OCI-LY3 (cell line): ENCODE measurements around the gene BMP10.

ENCODE experiments used
- H2AFZ ChIP-seq: fragments of 200-600, 300-600 bp; shearing (Covaris generic); 2 replicates; pipeline ENCODE4 v1.6.0; 2014; ENCODE audit warnings: antibody characterized with exemption, low read depth, low read length
- H3K27ac ChIP-seq: fragments of 200-600, 300-600 bp; sonication (generic); 2 replicates; pipeline ENCODE4 v1.5.1; 2014; ENCODE audit warnings: mild to moderate bottlenecking, low read length, moderate library complexity, mixed read lengths
- H3K27me3 ChIP-seq: fragments of 200-600, 300-600 bp; sonication (generic); 2 replicates; pipeline ENCODE4 v1.6.1; 2014; ENCODE audit warnings: low read depth, low read length, mixed read lengths
- H3K36me3 ChIP-seq: fragments of 200-600, 300-600 bp; sonication (generic); replicated peaks from 2 replicates; pipeline ENCODE3; 2014; ENCODE audit warnings: low read depth, low read length, mixed read lengths
- H3K4me1 ChIP-seq: fragments of 300-600, 200-600 bp; sonication (generic); 2 replicates; pipeline ENCODE4 v1.6.1; 2014; ENCODE audit warnings: low read length, mixed read lengths
- H3K4me2 ChIP-seq: fragments of 200-600, 300-600 bp; sonication (generic); 2 replicates; pipeline ENCODE4 v1.6.1; 2014; ENCODE audit warnings: low read length, mixed read lengths
- H3K4me3 ChIP-seq: fragments of 300-600, 200-600 bp; sonication (generic); 2 replicates; pipeline ENCODE4 v1.5.1; 2014; ENCODE audit warnings: antibody characterized with exemption, mild to moderate bottlenecking, low read length, moderate library complexity
- H3K79me2 ChIP-seq: fragments of 300-600, 200-600 bp; shearing (Covaris generic); 2 replicates; pipeline ENCODE4 v1.6.1; 2014; ENCODE audit warnings: mild to moderate bottlenecking, low read length, mixed read lengths
- H3K9ac ChIP-seq: fragments of 300-600, 200-600 bp; shearing (Covaris generic); 2 replicates; pipeline ENCODE4 v1.6.0; 2014; ENCODE audit warnings: mild to moderate bottlenecking, low read length, moderate library complexity
- H3K9me3 ChIP-seq: fragments of 200-600, 300-600 bp; shearing (Covaris generic); 2 replicates; pipeline ENCODE4 v1.6.1; 2014; ENCODE audit warnings: low read length, mixed read lengths; ENCODE audit not compliant: insufficient read depth
- H4K20me1 ChIP-seq: fragments of 200-600, 300-600 bp; sonication (generic); 2 replicates; pipeline ENCODE4 v1.6.1; 2016; ENCODE audit warnings: low read length, mixed read lengths; ENCODE audit not compliant: insufficient read depth
- CTCF ChIP-seq: fragments of 200-600, 300-600 bp; sonication (generic); IDR thresholded peaks from 2 replicates; pipeline ENCODE4 v1.5.1; 2014; ENCODE audit warnings: antibody characterized with exemption, low read length, low read depth
- EZH2phosphoT487 ChIP-seq: fragments of 200-600 bp; shearing (Covaris generic); IDR thresholded peaks from 2 replicates; pipeline ENCODE4 v1.6.1; 2018; ENCODE audit warnings: antibody characterized with exemption, mixed run types, low read depth

The BMP10 gene

DNA sequence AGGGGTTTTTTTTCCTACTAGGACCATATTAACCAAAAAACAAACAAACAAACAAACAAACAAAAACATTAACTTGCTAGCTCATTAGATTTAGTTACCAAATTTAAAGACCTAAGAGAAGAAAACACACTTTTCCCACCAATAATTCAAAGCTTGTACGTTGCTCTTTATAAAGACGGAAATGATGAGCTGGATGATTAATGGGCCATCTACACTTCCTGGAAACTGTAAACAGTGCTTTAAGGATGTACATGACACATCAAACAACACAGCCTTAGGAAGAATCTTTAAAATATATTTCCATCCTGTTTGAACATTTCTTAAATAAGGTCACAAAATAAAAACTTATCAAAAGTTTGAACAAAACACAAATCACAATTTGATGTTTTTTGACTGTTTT lies 982 bp downstream of the BMP10 start:
- Histone ChIP-seq H3K9ac (no peak overlapping the region), H3K9me3 (no peaks in the 10 kb centered on the region), H3K27ac (no peak overlapping the region), H3K4me3 (no peak overlapping the region), H2AFZ (no peak overlapping the region), H3K4me2 (no peak overlapping the region), H3K36me3 (no peaks in the 10 kb centered on the region), H3K4me1 (peaks cover 7% of the 10 kb centered on the region), H3K27me3 (no peaks in the 10 kb centered on the region), H4K20me1 (no peaks in the 10 kb centered on the region), H3K79me2 (no peaks in the 10 kb centered on the region)
- no peak for TF ChIP-seq EZH2phosphoT487
- no peak for TF ChIP-seq CTCF

- H3K9me3 ChIP-seq: no peaks in the 10 kb centered on the region
- H3K4me2 ChIP-seq: no peak overlapping the region
- no peak overlapping the region for H2AFZ ChIP-seq
- no peak overlapping the region for H3K9ac ChIP-seq
- no peak overlapping the region for H3K4me3 ChIP-seq
- H3K4me1 ChIP-seq: peaks cover 26% of the 10 kb centered on the region
- no peaks in the 10 kb centered on the region for H3K79me2 ChIP-seq
- H3K27ac ChIP-seq: no peak overlapping the region
- H3K27me3 ChIP-seq: no peaks in the 10 kb centered on the region
- H4K20me1 ChIP-seq: no peaks in the 10 kb centered on the region
- H3K36me3 ChIP-seq: no peaks in the 10 kb centered on the region
- no peak for TF ChIP-seq CTCF
- no peak for TF ChIP-seq EZH2phosphoT487
These were observed 6.1 kb downstream of the BMP10 start for GRCh38 chr2:68865108-68865507.

- Histone ChIP-seq H4K20me1 (no peaks in the 10 kb centered on the region), H3K27me3 (no peaks in the 10 kb centered on the region), H3K4me3 (no peak overlapping the region), H3K9ac (no peak overlapping the region), H3K4me1 (peaks cover 37% of the 10 kb centered on the region), H2AFZ (no peak overlapping the region), H3K4me2 (no peak overlapping the region), H3K79me2 (no peaks in the 10 kb centered on the region), H3K27ac (no peak overlapping the region), H3K9me3 (no peaks in the 10 kb centered on the region), H3K36me3 (no peaks in the 10 kb centered on the region)
- TF ChIP-seq CTCF: no peak
- TF ChIP-seq EZH2phosphoT487: no peak
These were observed 7.2 kb downstream of the BMP10 start for GRCh38 chr2:68863996-68864395.

GRCh38 chr2:68862889-68863288 lies 8.3 kb downstream of the BMP10 start:
- Histone ChIP-seq H3K36me3 (no peaks in the 10 kb centered on the region), H3K27me3 (no peaks in the 10 kb centered on the region), H3K9ac (no peak overlapping the region), H3K9me3 (no peaks in the 10 kb centered on the region), H4K20me1 (no peaks in the 10 kb centered on the region), H3K4me2 (no peak overlapping the region), H2AFZ (no peak overlapping the region), H3K27ac (no peak overlapping the region), H3K79me2 (no peaks in the 10 kb centered on the region), H3K4me1 (peaks cover 48% of the 10 kb centered on the region), H3K4me3 (no peak overlapping the region)
- no peak for TF ChIP-seq EZH2phosphoT487
- no peak for TF ChIP-seq CTCF
